A549 (cell line): Measurements from ENCODE around the gene LMF1. TPM values are rescaled to one million over a fixed set of nuclear protein-coding genes. Genes with fewer than 3 reads are reported as not detected.

ENCODE experiments used
- ATAC-seq, 2 experiments: fragments of 200-7000 bp in 1 of 2; fragments of >200 bp in 1 of 2; cut with Nextera tagmentation in 1 of 2; cut with Tn5 transposase in 1 of 2; 3 replicates each; pipeline versions ENCODE4 v1.8.0 to v1.9.1; 2018 to 2020; ENCODE audit warnings: mild to moderate bottlenecking in 1 of 2, moderate library complexity in 1 of 2
- CTCF ChIA-PET: fragments of 300-600 bp; sonication (Branson Sonifier 250); formaldehyde crosslinking; extraction: SDS; loops from one replicate; lab custom pipeline; 2021; ENCODE audit warnings: antibody characterized with exemption, inconsistent platforms; lab: Yijun Ruan, JAX
- POLR2A ChIA-PET: fragments of 350-600 bp; formaldehyde crosslinking; extraction: SDS; loops from one replicate; lab custom pipeline; 2021; ENCODE audit warnings: antibody characterized with exemption, inconsistent platforms; lab: Yijun Ruan, JAX
- DNase-seq, 2 experiments: peaks; one replicate each; pipeline versions ENCODE4 v3.0.0 to v3.0.0-alpha.2; 2011 to 2016; ENCODE audit warnings: low read depth in 1 of 2, low spot score in 1 of 2
- FAIRE-seq: peaks from 2 replicates; lab custom pipeline; 2011; peaks lifted over from hg19 to GRCh38; lab: Jason Lieb, UNC
- H3K27ac ChIP-seq, 2 experiments: fragments of >200 bp; sonication (Bioruptor Twin); formaldehyde crosslinking; 3 replicates each; pipeline ENCODE4 v1.5.1; 2016 to 2017
- H3K4me1 ChIP-seq: fragments of >200 bp; sonication (Bioruptor Twin); formaldehyde crosslinking; 3 replicates; pipeline ENCODE4 v1.6.1; 2016
- H3K4me2 ChIP-seq: fragments of >200 bp; sonication (Bioruptor Twin); formaldehyde crosslinking; 3 replicates; pipeline ENCODE4 v1.6.1; 2016
- H3K4me3 ChIP-seq: fragments of >200 bp; sonication (Bioruptor Twin); formaldehyde crosslinking; 3 replicates; pipeline ENCODE4 v1.5.1; 2016
- H3K9me3 ChIP-seq: fragments of >200 bp; sonication (Bioruptor Twin); formaldehyde crosslinking; 3 replicates; pipeline ENCODE4 v1.6.1; 2016
- BHLHE40 ChIP-seq: IDR thresholded peaks from 2 replicates; pipeline ENCODE4 v1.6.1; 2012; ENCODE audit warnings: low read depth, low read length, inconsistent platforms
- E2F6 ChIP-seq: IDR thresholded peaks from 2 replicates; pipeline ENCODE4 v1.6.1; 2012; ENCODE audit warnings: low read depth, borderline replicate concordance
- FOSB ChIP-seq: fragments of 250-450 bp; sonication (Bioruptor Pico); IDR thresholded peaks from 2 replicates; pipeline ENCODE4 v1.5.0; 2020; ENCODE audit warnings: mild to moderate bottlenecking, moderate library complexity
- FOSL2 ChIP-seq, 2 experiments: fragments of 450-650 bp in 1 of 2; fragments of >200 bp in 1 of 2; sonication (Bioruptor Twin) in 1 of 2; formaldehyde crosslinking; IDR thresholded peaks; 2 replicates each; pipeline versions ENCODE4 v1.5.0 to v1.6.1; 2016 to 2020; ENCODE audit warnings: mild to moderate bottlenecking in 1 of 2, moderate library complexity in 1 of 2
- FOXS1 ChIP-seq: fragments of 250-450 bp; sonication (Bioruptor Pico); IDR thresholded peaks from 2 replicates; pipeline ENCODE4 v1.5.0; 2020; ENCODE audit warnings: mild to moderate bottlenecking, moderate library complexity
- GATA3 ChIP-seq: IDR thresholded peaks from 2 replicates; pipeline ENCODE4 v1.6.1; 2012; ENCODE audit warnings: borderline replicate concordance
- PHF8 ChIP-seq: fragments of 200-600 bp; sonication (generic); IDR thresholded peaks from 2 replicates; pipeline ENCODE4 v1.6.1; 2016; ENCODE audit warnings: low read depth, mild to moderate bottlenecking, antibody characterized with exemption, moderate library complexity, borderline replicate concordance
- REST ChIP-seq: fragments of 200-600 bp; sonication (generic); IDR thresholded peaks from 2 replicates; pipeline ENCODE4 v1.6.1; 2016; ENCODE audit warnings: antibody characterized with exemption, mild to moderate bottlenecking, moderate library complexity
- RNF2 ChIP-seq: fragments of 200-600 bp; sonication (generic); IDR thresholded peaks from 2 replicates; pipeline ENCODE4 v1.6.1; 2016; ENCODE audit warnings: low read depth, mild to moderate bottlenecking, antibody characterized with exemption, moderate library complexity, borderline replicate concordance
- TP53 ChIP-seq: fragments of 250-450 bp; sonication (Bioruptor Pico); IDR thresholded peaks from 2 replicates; pipeline ENCODE4 v1.5.0; 2021; ENCODE audit warnings: mild to moderate bottlenecking, moderate library complexity
- ZFP36 ChIP-seq: fragments of 450-650 bp; IDR thresholded peaks from 2 replicates; pipeline ENCODE4 v1.6.1; 2014; ENCODE audit warnings: borderline replicate concordance; ENCODE audit not compliant: partially characterized antibody
- ZNF302 ChIP-seq: fragments of 250-450 bp; sonication (Bioruptor Pico); IDR thresholded peaks from 2 replicates; pipeline ENCODE4 v1.9.0; 2021; ENCODE audit warnings: inconsistent platforms, mild to moderate bottlenecking, moderate library complexity
- WGBS: methylation state at CpG from one replicate; pipeline ENCODE4 v1.1.6; 2017; ENCODE audit errors: missing lambda C conversion rate; 5-methylcytosine and 5-hydroxymethylcytosine counted together
- polyA plus RNA-seq, 4 experiments: library from polyadenylated mRNA; depleted of rRNA in 3 of 4; stranded (reverse); fragments of >200 nt; fragmentation: RNase III in 1 of 4; extraction: RNeasy Plus Mini Kit Qiagen cat#74134 plus additional on column Dnase treatment in 1 of 4; gene quantifications; 2 replicates in 3 of 4; 3 replicates in 1 of 4; pipeline ENCODE4 v1.2.3, GENCODE V29; 2011 to 2017
- TF ChIP-seq, protein P1 (sequence below): fragments of 150-350 bp; IDR thresholded peaks from 2 replicates; pipeline ENCODE4 v1.6.1; 2014; ENCODE audit warnings: low read depth, mild to moderate bottlenecking, low read length

Gene LMF1
- polyA plus RNA-seq, 2 of the 4 experiments (the other 2 are of a cell fraction), result 8.8 to 10.9 TPM

GRCh38 chr16:893360-893759, 77.4 kb downstream of the LMF1 start:
- peak in 1 of 2 experiments; percentile 67; a peak in 3 of 6 replicates for ATAC-seq

DNA sequence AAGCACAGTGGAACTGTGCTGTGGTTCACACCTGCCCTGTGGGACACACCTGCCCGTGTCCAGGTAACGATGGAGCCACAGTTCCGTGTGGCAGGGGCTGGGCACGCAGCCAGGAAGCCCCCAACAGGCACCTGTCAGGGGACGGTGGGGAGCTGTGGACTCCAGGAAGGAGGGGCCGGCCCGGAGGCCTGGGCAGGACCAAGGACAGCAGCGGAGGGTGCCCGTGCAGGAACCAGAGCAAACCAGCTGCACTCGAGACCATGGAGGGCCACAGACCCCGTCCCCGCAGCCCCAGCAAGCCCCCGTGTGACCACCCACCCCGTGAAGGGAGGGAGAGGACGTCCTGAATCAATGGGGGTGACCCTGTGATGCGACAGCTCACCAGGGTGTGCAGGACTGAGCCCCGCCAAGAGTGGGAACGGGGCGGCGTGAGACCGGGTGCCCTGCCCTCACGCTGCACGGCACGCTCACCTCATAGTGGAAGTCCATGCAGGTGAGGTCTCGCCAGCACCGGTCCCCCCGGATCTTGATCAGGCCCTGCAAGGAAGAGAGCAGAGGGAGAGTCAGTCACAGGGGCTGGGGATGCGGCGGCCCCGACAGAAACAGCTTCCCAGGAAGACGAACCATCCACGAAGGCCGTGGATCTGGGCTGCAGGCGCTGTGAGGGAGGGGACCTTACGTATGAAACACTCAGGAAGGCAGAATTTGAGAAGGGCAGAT, 78.1 kb downstream of the LMF1 start:
- ChIA-PET POLR2A (no interaction called here), CTCF (interaction anchor here (1.5 to 2.4 kb wide), 2 partner anchors 14 to 163 kb away, joined by 3 to 11 read pairs; no protein-coding TSS in a partner anchor)
- H3K4me2 ChIP-seq, result no peak overlapping the region
- 71% methylated on average over 34 of the region's 35 CpGs for WGBS
- H3K4me3 ChIP-seq, result no peak overlapping the region
- no peaks in the 10 kb centered on the region for H3K9me3 ChIP-seq
- TF ChIP-seq REST, result peak; percentile 79; the same call in 1 of the 2 replicates
- no peak for TF ChIP-seq ZNF302
- TF ChIP-seq TP53 (CRISPR knock-in tag), result no peak
- TF ChIP-seq, all 56 proteins: peak for 1
- no peak for DNase-seq
- H3K4me1 ChIP-seq, result no peaks in the 10 kb centered on the region
- no peak for ATAC-seq
- no peak for FAIRE-seq
- H3K27ac ChIP-seq, result no peak overlapping the region

More at GRCh38 chr16:893360-893759, 77.4 kb downstream of the LMF1 start:
- ChIA-PET POLR2A (no interaction called here), CTCF (interaction anchor here (2.4 kb wide), 1 partner anchor 162 kb away, joined by 11 read pairs; no protein-coding TSS in a partner anchor)
- Histone ChIP-seq H3K9me3 (no peaks in the 10 kb centered on the region), H3K27ac (no peak overlapping the region), H3K4me3 (no peak overlapping the region), H3K4me2 (no peak overlapping the region), H3K4me1 (no peaks in the 10 kb centered on the region)
- TF ChIP-seq RNF2, result no peak
- no peak for TF ChIP-seq BHLHE40
- WGBS, result 69% methylated on average over 11 of the region's 18 CpGs
- peak in 1 of 2 experiments; percentile 27 for DNase-seq
- FAIRE-seq, result no peak

- CTCF ChIA-PET, result interaction anchor here (1.5 to 2.4 kb wide), 2 partner anchors 14 to 163 kb away, joined by 3 to 11 read pairs; no protein-coding TSS in a partner anchor
- FAIRE-seq, result no peak
- 85% methylated on average over 19 of the region's 19 CpGs for WGBS
These were observed 78.8 kb downstream of the LMF1 start for GRCh38 chr16:892006-892405.

More at GRCh38 chr16:892006-892405, 78.8 kb downstream of the LMF1 start:
- Histone ChIP-seq H3K4me2 (no peak overlapping the region), H3K4me1 (no peaks in the 10 kb centered on the region), H3K4me3 (no peak overlapping the region), H3K27ac (no peak overlapping the region), H3K9me3 (no peaks in the 10 kb centered on the region)
- ATAC-seq (no peak), DNase-seq (no peak)
- POLR2A ChIA-PET, result no interaction called here
- TF ChIP-seq, protein P1, sequence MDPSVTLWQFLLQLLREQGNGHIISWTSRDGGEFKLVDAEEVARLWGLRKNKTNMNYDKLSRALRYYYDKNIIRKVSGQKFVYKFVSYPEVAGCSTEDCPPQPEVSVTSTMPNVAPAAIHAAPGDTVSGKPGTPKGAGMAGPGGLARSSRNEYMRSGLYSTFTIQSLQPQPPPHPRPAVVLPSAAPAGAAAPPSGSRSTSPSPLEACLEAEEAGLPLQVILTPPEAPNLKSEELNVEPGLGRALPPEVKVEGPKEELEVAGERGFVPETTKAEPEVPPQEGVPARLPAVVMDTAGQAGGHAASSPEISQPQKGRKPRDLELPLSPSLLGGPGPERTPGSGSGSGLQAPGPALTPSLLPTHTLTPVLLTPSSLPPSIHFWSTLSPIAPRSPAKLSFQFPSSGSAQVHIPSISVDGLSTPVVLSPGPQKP, result no peak
- TF ChIP-seq FOSB (CRISPR knock-in tag) (no peak), GATA3 (no peak), RNF2 (no peak), FOSL2 (IDR thresholded peaks at IDR 0.05) (no peak), FOSL2 (CRISPR knock-in tag; IDR thresholded peaks at IDR 0.05) (no peak), E2F6 (no peak), ZFP36 (no peak), PHF8 (no peak), FOXS1 (CRISPR knock-in tag) (no peak)
